Keratinocyte (primary cell): ENCODE measurements around the gene ARHGAP10. TPM values are rescaled to one million over a fixed set of nuclear protein-coding genes. Genes with fewer than 3 reads are reported as not detected.

ENCODE experiments used
- DNase-seq: peaks from one replicate; pipeline ENCODE4 v3.0.0-alpha.2; 2011; ENCODE audit warnings: low read depth, missing footprints, low spot score
- FAIRE-seq: peaks from 2 replicates; lab custom pipeline; 2011; peaks lifted over from hg19 to GRCh38; lab: Jason Lieb, UNC
- H2AFZ ChIP-seq: 2 replicates; pipeline ENCODE4 v1.6.0; 2012; ENCODE audit warnings: low read length, control low read depth, inconsistent platforms; ENCODE audit not compliant: control insufficient read depth
- H3K27ac ChIP-seq: 2 replicates; pipeline ENCODE4 v1.5.1; 2011; ENCODE audit warnings: low read length; ENCODE audit not compliant: control insufficient read depth, insufficient read depth
- H3K27me3 ChIP-seq: 3 replicates; pipeline ENCODE4 v1.6.0; 2011; ENCODE audit warnings: low read length; ENCODE audit not compliant: control insufficient read depth, insufficient read depth; ENCODE audit errors: extremely low read depth
- H3K36me3 ChIP-seq, 2 experiments: 2 replicates in 1 of 2; 3 replicates in 1 of 2; pipeline ENCODE4 v1.5.1; 2011; ENCODE audit warnings: low read length in 2 of 2, mild to moderate bottlenecking in 1 of 2; ENCODE audit not compliant: control insufficient read depth in 2 of 2, insufficient read depth in 2 of 2; ENCODE audit errors: extremely low read depth in 1 of 2
- H3K4me1 ChIP-seq: 3 replicates; pipeline ENCODE4 v1.5.1; 2011; ENCODE audit warnings: low read length; ENCODE audit not compliant: control insufficient read depth, insufficient read depth; ENCODE audit errors: extremely low read depth
- H3K4me2 ChIP-seq: 3 replicates; pipeline ENCODE4 v1.6.0; 2011; ENCODE audit warnings: low read depth, low read length; ENCODE audit not compliant: control insufficient read depth, insufficient read depth; ENCODE audit errors: extremely low read depth
- H3K4me3 ChIP-seq, 3 experiments: fragments of 200-600 bp in 1 of 3; sonication (generic) in 1 of 3; 2 replicates in 2 of 3; 3 replicates in 1 of 3; pipeline ENCODE4 v1.5.1; 2011 to 2016; ENCODE audit warnings: low read length in 3 of 3, mild to moderate bottlenecking in 3 of 3, control low read depth in 2 of 3, inconsistent platforms in 1 of 3, low read depth in 1 of 3, mixed read lengths in 1 of 3, mixed run types in 1 of 3, moderate library complexity in 1 of 3; ENCODE audit not compliant: control insufficient read depth in 2 of 3, insufficient read depth in 2 of 3; ENCODE audit errors: extremely low read depth in 1 of 3
- H3K79me2 ChIP-seq: 2 replicates; pipeline ENCODE4 v1.6.0; 2012; ENCODE audit warnings: low read length; ENCODE audit not compliant: control insufficient read depth, insufficient read depth
- H3K9ac ChIP-seq: 3 replicates; pipeline ENCODE4 v1.6.0; 2011; ENCODE audit warnings: low read length; ENCODE audit not compliant: control insufficient read depth, insufficient read depth; ENCODE audit errors: extremely low read depth
- H3K9me1 ChIP-seq: 3 replicates; pipeline ENCODE4 v1.6.0; 2011; ENCODE audit warnings: low read length; ENCODE audit not compliant: control insufficient read depth, insufficient read depth; ENCODE audit errors: extremely low read depth
- H3K9me3 ChIP-seq: 2 replicates; pipeline ENCODE4 v1.5.1; 2012; ENCODE audit warnings: low read depth, low read length; ENCODE audit not compliant: control insufficient read depth
- H4K20me1 ChIP-seq: 3 replicates; pipeline ENCODE4 v1.6.0; 2011; ENCODE audit warnings: low read length; ENCODE audit not compliant: control insufficient read depth, insufficient read depth; ENCODE audit errors: extremely low read depth
- EZH2 ChIP-seq: IDR thresholded peaks from one replicate; pipeline ENCODE4 v1.6.1; 2012; ENCODE audit warnings: inconsistent platforms, mild to moderate bottlenecking, low read length, moderate library complexity
- dilution Hi-C: fragments of 300-500 bp; cut with MboI; formaldehyde crosslinking; loops from one replicate; pipeline ENCODE4 v1.7.0; 2020; ENCODE audit warnings: low sequenced_read_pairs; ENCODE audit not compliant: extremely low pct_ligation_motif_present
- polyA plus RNA-seq, 5 experiments: library from polyadenylated mRNA; depleted of rRNA in 3 of 5; stranded (reverse) in 3 of 5; stranded (forward) in 1 of 5; unstranded in 1 of 5; fragments of >200 nt; gene quantifications; 1 replicate in 1 of 5; 2 replicates in 3 of 5; 3 replicates in 1 of 5; pipeline versions ENCODE4 v1.2.1 to v1.2.3, GENCODE V29; 2011 to 2012; ENCODE audit warnings: missing spikeins in 2 of 5, low read depth in 1 of 5, low replicate concordance in 1 of 5
- TF ChIP-seq, protein P1 (sequence below), 3 experiments: IDR thresholded peaks in 1 of 3; conservative IDR thresholded peaks in 1 of 3; optimal IDR thresholded peaks in 1 of 3; 2 replicates in 2 of 3; 3 replicates in 1 of 3; pipeline versions ENCODE3 to v1.5.1; 2011; ENCODE audit warnings: low read length in 3 of 3, mild to moderate bottlenecking in 3 of 3, moderate library complexity in 2 of 3, control low read depth in 1 of 3, inconsistent platforms in 1 of 3; ENCODE audit not compliant: insufficient read depth in 2 of 3; ENCODE audit errors: extremely low read depth in 1 of 3

ARHGAP10 gene
- polyA plus RNA-seq, 1 donor (not counting 4 experiments of a cell fraction or from before 2014, with no cell fraction given), result 18.7 TPM

DNA sequence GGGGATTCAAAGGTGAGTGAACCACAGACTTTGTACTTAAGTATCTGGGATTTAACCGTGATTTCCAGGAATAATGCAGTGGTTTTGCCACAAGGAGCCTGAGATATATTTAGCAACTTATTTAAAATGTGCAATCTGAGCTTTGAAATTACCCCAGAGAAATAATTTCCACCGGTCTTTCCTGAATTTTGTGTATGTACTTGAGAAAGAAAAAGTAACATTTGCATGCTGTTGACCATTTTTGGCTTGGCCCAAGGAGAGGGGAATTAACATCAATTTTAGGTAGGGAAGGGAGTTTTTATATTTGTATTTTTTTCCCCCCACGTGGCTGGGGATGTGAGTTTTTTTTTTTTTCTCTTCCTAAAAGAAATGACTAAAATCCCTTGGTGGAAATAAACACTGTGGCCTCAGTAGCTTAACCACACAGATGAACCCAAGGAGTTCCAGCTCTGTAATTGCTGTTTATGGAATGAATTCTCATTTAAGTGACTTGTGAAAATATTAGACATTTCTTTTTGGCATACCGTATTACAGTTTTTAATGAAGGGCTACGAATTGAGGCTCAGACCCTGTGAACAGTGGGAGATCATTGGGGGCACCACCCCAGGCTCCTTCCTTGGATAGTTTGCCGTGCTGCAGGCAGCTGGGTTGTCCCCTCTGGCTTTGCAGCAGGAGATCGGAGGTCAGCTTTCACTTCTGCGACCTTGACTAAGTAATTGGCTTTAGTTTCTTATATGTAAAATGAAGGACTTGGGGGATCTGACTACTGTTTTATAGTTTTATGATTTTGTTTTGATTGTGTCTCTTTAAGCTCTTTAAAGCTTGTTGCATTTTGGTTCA is 116.1 kb downstream of the ARHGAP10 start:
- H3K9me3 ChIP-seq, result no peaks in the 10 kb centered on the region
- TF ChIP-seq, protein P1, sequence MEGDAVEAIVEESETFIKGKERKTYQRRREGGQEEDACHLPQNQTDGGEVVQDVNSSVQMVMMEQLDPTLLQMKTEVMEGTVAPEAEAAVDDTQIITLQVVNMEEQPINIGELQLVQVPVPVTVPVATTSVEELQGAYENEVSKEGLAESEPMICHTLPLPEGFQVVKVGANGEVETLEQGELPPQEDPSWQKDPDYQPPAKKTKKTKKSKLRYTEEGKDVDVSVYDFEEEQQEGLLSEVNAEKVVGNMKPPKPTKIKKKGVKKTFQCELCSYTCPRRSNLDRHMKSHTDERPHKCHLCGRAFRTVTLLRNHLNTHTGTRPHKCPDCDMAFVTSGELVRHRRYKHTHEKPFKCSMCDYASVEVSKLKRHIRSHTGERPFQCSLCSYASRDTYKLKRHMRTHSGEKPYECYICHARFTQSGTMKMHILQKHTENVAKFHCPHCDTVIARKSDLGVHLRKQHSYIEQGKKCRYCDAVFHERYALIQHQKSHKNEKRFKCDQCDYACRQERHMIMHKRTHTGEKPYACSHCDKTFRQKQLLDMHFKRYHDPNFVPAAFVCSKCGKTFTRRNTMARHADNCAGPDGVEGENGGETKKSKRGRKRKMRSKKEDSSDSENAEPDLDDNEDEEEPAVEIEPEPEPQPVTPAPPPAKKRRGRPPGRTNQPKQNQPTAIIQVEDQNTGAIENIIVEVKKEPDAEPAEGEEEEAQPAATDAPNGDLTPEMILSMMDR (optimal IDR thresholded peaks at IDR 0.05 in 1 of 3, IDR thresholded peaks at IDR 0.05 in 1 of 3, conservative IDR thresholded peaks at IDR 0.05 in 1 of 3; ENCODE audit: extremely low read depth in 1 of 3, insufficient read depth in 2 of 3, low read length in 3 of 3), result no peak
- TF ChIP-seq EZH2, result no peak
- H3K79me2 ChIP-seq, result peaks cover 4% of the 10 kb centered on the region
- H4K20me1 ChIP-seq, result no peaks in the 10 kb centered on the region
- no peak overlapping the region for H3K4me3 ChIP-seq
- H3K27ac ChIP-seq, result no peak overlapping the region
- dilution Hi-C loops, result no loop called here
- peaks cover 0 to 9% of the 10 kb centered on the region in 2 experiments for H3K36me3 ChIP-seq
- FAIRE-seq, result no peak
- H3K9me1 ChIP-seq, result no peaks in the 10 kb centered on the region
- H3K9ac ChIP-seq, result no peak overlapping the region
- DNase-seq, result no peak
- no peak overlapping the region for H2AFZ ChIP-seq
- peaks cover under 1% of the 10 kb centered on the region for H3K4me1 ChIP-seq
- no peak overlapping the region for H3K4me2 ChIP-seq
- no peaks in the 10 kb centered on the region for H3K27me3 ChIP-seq

DNA sequence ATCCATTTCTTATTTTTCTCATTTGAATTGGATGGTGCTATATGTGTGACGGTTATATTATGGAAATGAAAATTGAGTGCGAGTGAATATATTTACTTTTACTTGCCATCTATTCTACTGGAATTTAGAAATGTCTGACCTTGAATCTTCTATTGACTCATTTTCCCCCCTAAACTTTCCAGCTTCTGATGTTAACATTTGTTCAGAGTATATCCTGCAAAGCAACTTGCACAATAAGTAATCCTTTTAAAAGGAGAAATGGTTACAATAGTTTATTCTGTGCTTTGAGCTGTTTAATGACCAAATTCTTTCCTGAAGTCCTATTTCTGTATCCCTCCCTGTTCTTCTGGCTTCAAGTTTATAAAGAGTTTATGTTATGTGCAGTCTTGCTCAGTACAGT is 116.7 kb downstream of the ARHGAP10 start:
- Histone ChIP-seq H4K20me1 (no peaks in the 10 kb centered on the region), H3K9me1 (no peaks in the 10 kb centered on the region), H3K36me3 (peaks cover 0 to 9% of the 10 kb centered on the region in 2 experiments), H3K4me1 (no peaks in the 10 kb centered on the region), H3K4me3 (no peak overlapping the region), H3K4me2 (no peak overlapping the region), H3K9me3 (no peaks in the 10 kb centered on the region), H3K9ac (no peak overlapping the region), H3K79me2 (peaks cover 4% of the 10 kb centered on the region), H2AFZ (no peak overlapping the region), H3K27ac (no peak overlapping the region), H3K27me3 (no peaks in the 10 kb centered on the region)
- dilution Hi-C loops, result no loop called here
- TF ChIP-seq, protein P1 (optimal IDR thresholded peaks at IDR 0.05 in 1 of 3, IDR thresholded peaks at IDR 0.05 in 1 of 3, conservative IDR thresholded peaks at IDR 0.05 in 1 of 3; ENCODE audit: extremely low read depth in 1 of 3, insufficient read depth in 2 of 3, low read length in 3 of 3), result no peak
- no peak for TF ChIP-seq EZH2
- FAIRE-seq (no peak), DNase-seq (no peak)
